NCI-H748 (cell line): ENCODE measurements around the gene ADRA2A.

Source experiments
- DNase-seq: peaks from one replicate; lab custom pipeline; 2025; ENCODE audit not compliant: unreplicated experiment; lab: John Stamatoyannopoulos, UW

The ADRA2A gene

GRCh38 chr10:111130471-111130870 is 53.6 kb downstream of the ADRA2A start:
- no peak for DNase-seq
